SKM-1 (cell line): ENCODE results near the gene ZSCAN5B.

ENCODE experiments used
- DNase-seq: peaks from one replicate; lab custom pipeline; 2025; ENCODE audit not compliant: unreplicated experiment; lab: John Stamatoyannopoulos, UW

The ZSCAN5B gene

DNA sequence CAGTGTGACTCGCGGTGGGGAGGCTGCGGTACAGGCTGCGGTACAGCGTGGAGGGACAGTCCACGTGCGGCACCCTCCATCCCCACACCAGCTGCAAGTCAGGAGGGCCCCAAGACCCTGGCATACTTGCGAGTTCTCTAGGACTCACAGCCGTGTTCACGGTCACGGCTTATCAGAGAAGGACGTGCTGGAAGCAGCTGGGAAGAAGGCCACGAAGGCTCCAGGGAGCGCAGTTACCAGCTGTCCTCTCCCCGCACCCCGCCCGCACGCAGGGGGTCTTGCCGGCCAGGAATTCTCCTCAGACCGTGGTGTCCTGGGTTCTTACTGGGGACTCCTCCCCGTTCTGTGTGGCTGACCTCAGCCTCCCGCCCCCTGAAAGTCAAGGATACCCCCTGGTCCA, 50.3 kb downstream of the ZSCAN5B start:
- no peak for DNase-seq

DNA sequence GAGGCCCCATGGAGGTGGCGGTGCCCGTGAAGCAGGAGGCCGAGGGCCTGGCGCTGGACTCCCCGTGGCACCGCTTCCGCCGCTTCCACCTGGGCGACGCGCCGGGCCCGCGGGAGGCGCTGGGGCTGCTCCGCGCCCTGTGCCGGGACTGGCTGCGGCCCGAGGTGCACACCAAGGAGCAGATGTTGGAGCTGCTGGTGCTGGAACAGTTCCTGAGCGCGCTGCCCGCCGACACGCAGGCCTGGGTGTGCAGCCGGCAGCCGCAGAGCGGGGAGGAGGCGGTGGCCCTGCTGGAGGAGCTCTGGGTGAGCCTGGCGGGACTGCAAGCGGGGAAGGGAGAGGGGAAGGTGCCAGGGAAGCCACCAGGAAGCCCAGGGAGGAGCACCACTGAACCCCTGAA, 50.7 kb downstream of the ZSCAN5B start:
- no peak for DNase-seq

DNA sequence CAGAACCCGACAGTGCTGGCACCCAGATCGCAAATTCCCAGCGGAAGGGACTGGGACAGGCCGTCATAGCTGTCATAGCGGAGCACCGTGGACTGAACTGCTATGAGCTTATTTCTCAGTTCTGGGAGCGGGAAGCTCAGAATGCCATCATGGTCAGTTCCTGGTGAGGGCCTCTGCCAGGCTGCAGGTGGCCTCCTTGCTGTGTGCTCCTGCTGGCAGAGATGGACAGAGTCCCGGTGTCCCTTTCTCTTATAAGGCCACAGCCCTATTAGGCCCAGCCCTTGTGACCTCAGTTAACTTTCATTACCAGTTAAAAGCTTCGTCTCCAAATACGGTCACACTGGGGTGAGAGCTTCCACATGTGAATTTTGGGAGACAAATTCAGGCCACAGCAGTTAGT, 51.9 kb downstream of the ZSCAN5B start:
- DNase-seq = no peak

DNA sequence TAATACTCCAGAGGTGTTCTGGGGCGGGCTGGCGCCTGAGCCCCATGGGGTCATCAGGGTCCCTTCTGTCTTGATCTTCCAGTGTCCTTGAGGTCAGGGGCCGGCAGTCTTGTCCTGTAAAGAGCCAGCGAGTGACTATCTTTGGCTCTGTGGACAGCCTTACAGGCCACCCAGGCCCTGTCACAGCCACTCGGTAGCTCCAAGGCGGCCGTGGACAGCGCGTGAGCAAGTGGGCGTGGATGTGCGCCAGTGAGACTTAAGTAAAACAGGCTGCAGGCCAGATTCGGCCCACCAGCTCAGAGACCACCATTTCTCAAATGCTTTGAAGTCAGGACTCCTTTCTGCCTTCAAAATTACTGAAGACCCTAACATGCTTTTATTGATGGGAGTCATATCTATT, 52.8 kb downstream of the ZSCAN5B start:
- DNase-seq = no peak

DNA sequence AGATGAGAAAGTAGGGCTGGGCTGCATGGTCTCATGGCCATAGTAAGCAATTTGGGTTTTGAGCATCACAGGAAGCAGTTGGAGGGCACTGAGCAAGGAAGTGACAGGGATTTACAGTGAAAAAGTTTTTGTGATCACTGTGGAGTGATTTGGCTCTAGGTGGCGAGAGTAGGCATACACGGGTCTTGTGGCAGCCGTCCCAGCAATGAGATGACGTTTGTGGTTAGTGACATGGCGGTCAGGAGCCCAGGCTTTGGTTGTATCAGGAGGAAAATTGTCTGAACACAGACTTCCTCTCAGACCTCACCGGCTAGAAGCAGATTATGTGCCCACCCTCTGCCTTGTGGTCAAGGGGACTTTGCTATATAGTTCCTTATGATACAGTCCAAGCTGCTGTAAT, 53.2 kb downstream of the ZSCAN5B start:
- no peak for DNase-seq

DNA sequence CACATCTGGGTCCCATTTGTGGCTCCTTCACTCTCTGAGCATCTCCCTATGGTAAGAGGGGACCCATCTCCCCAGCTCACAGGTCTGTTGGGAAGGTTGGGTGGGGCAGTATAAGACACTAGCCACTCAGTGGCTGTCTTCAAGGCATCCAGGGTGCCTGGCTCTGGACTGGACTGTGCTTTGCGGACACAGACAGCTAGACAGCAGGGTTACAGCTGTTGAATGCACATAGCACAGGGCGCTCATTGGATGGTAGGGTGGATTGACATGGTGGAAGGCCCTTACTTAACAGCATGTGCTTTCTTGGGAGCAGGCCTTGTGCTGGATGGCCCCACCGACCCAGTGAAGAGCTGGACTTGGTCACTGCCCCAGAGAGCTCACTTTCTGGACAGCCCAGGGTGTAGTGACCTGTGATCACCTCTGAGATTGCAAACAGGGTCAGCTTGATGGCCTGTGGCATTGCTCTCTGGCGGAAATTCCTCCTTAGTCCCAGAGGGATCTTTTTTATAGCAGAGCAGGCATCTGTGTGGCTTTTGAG, 54.6 kb downstream of the ZSCAN5B start:
- no peak for DNase-seq

DNA sequence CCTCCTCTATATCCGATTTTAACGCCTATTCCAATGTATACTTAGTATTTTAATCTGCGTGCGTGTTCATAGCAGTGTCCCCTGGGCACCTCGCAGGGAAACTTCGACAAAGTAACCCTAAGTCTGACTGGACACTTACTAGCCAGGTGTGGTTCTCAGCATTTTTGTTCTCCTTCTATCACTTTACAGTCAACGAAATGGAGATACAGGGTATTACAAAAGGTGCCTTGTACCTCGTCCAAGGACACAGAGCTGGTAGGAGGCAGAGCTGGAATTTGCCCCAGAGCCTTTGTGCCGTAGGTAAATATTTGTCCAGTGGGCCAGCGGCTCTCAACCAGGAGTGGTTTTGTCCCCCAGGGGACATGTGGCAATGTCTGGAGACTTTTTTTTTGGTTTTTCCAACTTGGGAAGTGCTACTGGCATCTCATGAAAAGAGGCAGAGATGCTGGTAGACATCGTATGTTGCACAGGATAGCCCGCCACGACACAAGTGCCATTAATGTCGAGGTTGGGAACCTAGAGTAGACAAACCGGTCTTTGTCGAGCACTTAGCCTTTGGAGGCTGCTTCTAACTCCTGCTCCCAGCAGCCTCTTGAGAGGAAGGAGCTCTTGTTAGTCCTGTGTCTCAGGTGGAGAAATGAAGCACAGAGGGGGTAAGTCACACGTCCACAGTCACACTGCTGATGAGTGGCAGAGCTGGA, 55.3 kb downstream of the ZSCAN5B start:
- DNase-seq = no peak

DNA sequence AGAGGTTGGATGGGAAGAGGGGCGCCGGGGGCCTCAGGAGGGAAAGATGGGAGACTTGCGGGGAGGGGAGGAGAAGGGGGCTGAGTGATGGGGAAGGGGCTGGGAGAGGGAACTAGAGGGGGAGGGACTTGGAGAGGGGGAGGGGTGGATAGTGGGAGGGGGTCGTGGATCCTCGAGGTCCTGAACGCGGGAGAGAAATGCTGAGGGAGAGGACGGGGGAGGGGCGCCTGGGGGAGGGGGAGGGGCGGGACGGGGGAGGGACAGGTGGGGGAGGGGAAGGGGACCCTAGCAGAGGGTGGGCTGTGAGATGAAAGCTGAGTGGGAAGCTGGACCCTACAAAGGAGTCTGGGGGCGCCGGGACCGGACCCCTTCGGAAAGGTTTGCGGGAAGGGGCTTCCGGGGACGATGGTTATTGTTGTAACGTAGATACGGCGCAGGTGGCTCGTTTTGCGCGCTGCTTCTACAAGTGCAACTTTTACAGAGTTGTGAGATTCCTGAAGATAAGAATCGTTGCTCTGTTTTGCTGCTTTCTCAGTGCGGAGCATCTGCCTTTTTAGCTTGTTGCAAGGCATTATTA, 56.1 kb downstream of the ZSCAN5B start:
- DNase-seq = no peak

DNA sequence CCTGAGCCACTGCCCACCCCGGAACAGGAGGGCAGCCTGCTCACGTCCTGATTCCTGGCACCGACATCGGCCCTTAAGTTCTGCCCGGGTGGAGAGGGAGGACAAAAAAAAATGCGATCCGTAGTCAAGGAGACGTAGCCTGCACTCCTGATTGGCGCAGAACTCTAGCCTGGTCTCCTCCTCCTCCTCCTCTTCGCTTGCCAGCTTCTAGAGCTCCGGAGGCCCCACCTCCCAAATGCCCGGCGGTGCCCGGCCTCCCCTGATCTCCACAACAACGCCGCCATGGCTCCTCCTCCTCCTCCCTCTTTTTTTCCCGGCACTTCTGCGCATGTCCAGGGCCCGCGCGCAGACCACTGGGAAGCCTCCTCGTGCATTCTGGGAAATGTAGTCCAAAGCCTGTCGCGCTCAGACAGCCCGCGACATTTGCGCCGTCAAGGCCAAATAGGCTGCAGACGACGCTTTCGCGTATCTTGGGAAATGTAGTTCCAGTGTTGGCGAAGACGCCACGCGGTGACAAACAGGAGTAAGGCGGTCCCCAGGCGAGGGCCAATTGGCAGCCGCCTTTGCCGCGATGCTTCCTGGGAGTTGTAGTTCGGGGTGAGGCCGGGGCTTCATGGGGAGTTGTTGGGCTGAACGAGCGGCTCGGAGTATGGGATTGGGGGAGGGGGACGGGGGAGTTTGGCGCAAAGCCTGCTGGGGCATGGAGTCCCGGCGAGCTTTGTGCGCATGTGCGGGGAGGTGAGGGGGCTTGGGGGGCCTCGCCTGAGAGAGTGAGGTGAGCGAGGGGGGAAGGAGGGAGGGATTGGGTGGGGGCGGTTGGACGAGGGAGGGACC, 56.8 kb downstream of the ZSCAN5B start, which contains the start of gene ZNF444:
ZNF444 (plus strand) TSS at position 705 of the 834 bp plus-strand sequence. CDS start 5,625 bp downstream, outside the sequence.
- peak; percentile 83 for DNase-seq

DNA sequence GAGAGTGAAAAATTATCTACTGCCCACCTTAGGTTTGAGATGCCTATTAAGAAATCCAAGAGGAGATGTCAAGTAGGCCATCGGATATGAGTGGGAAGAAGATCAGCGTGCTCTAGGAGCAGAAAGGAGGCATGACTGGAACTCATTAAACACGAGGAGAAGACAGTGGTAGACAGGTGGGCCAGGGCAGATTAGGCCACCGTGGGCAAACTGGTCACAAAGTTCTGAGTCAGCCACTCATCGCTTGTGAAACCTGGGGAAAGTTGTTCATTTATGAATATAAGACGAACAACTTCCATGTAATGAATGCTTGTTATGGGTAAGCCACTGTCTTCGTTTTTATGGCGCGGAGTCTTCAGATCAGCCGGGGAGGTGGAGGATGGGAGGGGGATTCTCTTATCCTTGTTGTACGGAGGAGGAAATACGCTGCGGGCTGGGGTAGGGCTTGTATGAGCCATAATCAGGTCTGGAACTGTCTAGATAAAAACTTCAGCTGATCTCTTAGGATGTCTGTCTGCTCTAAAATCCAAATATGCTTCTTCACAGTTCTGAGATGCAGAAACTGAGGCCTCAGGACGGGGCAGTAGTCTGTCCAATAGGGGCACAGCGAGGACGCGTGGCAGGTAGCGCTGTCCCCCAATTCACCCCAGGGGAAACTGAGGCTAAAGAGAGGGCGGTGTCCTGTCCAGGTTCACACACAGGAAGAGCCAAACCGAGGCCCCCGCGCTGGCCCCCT, 57.6 kb downstream of the ZSCAN5B start:
- no peak for DNase-seq
